Motor neuron (in vitro differentiated cells): Measurements from ENCODE around the gene GRHL3. TPM values are rescaled to one million over a fixed set of nuclear protein-coding genes. Genes with fewer than 3 reads are reported as not detected.

Experiments used
- ATAC-seq, 8 experiments: fragments of 200-7000 bp; cut with Tn5 transposase; replicated peaks in 6 of 8; 2 replicates each; pipeline ENCODE4 v1.8.0; 2021; ENCODE audit warnings: mild to moderate bottlenecking in 8 of 8, moderate library complexity in 8 of 8
- H3K27ac ChIP-seq, 2 donors: fragments of 250-450 bp; sonication (Bioruptor Pico); 2 replicates each; pipeline ENCODE4 v1.9.0; 2021; ENCODE audit warnings: antibody characterized with exemption in 2 of 2, mild to moderate bottlenecking in 2 of 2, moderate library complexity in 1 of 2
- H3K4me1 ChIP-seq, 2 donors: fragments of 250-450 bp; sonication (Bioruptor Pico); replicated peaks in 1 of 2; 2 replicates each; pipeline ENCODE4 v1.6.1; 2021; ENCODE audit warnings: antibody characterized with exemption in 2 of 2, mild to moderate bottlenecking in 2 of 2, moderate library complexity in 1 of 2
- H3K4me3 ChIP-seq, 5 donors: fragments of 250-450 bp; sonication (Bioruptor Pico); 2 replicates each; pipeline ENCODE4 v1.9.0; 2021; ENCODE audit warnings: antibody characterized with exemption in 5 of 5, mild to moderate bottlenecking in 5 of 5, moderate library complexity in 4 of 5
- WGBS, 10 experiments: fragments of 450-650 bp; shearing (Covaris generic); methylation state at CpG; one replicate each; pipeline ENCODE4 v1.0.0; 2022; 5-methylcytosine and 5-hydroxymethylcytosine counted together
- in situ Hi-C, 9 experiments: fragments of 400-800 bp; cut with MboI; loops; one replicate each; pipeline ENCODE4 v1.15.0; 2021; ENCODE audit warnings: low sequenced_read_pairs in 9 of 9, low pct_unique_long_range_greater_than_20kb in 2 of 9; ENCODE audit not compliant: unreplicated experiment in 9 of 9
- total RNA-seq, 8 experiments: library from RNA; unstranded; fragments of 300-600 nt; gene quantifications; 2 replicates each; pipeline versions ENCODE4 v1.2.3 to v1.2.4, GENCODE V29; 2022

The GRHL3 gene
- total RNA-seq, 8 experiments from 2014 or later: 0.05 to 1.1 (median 0.57) TPM; not detected in 1

- in situ Hi-C loops: no loop called here
- Histone ChIP-seq H3K4me3 (no peak overlapping the region), H3K4me1 (peaks cover 0 to 7% of the 10 kb centered on the region in 2 donors), H3K27ac (no peak overlapping the region)
- 71 to 100% (median 85%) methylated on average over 1 of the region's 1 CpG; no CpG with 5 or more reads in 6 of the 10 experiments for WGBS, 10 experiments
- ATAC-seq: peak in 4 of 8 experiments; percentile 44 to 90 (median 48)
Observed at GRCh38 chr1:24311741-24312140, 7.4 kb upstream of the GRHL3 start.

- Histone ChIP-seq H3K27ac (no peak overlapping the region), H3K4me1 (peaks cover 3 to 27% of the 10 kb centered on the region in 2 donors), H3K4me3 (no peak overlapping the region)
- in situ Hi-C loops: no loop called here
- 34 to 78% (median 58%) methylated on average over 1 to 6 of the region's 6 CpGs; no CpG with 5 or more reads in 1 of the 10 experiments for WGBS, 10 experiments
- no peak for ATAC-seq
Observed at GRCh38 chr1:24315391-24315790, 3.8 kb upstream of the GRHL3 start.

- Histone ChIP-seq H3K4me1 (peaks cover 8 to 28% of the 10 kb centered on the region in 2 donors), H3K27ac (no peak overlapping the region), H3K4me3 (no peak overlapping the region)
- 25 to 71% (median 40%) methylated on average over 1 to 3 of the region's 3 CpGs; no CpG with 5 or more reads in 5 of the 10 experiments for WGBS, 10 experiments
- ATAC-seq: peak in 1 of 8 experiments; percentile 16
- in situ Hi-C loops: no loop called here
Observed at GRCh38 chr1:24316645-24317044, 2.5 kb upstream of the GRHL3 start.

- no peak for ATAC-seq
- Histone ChIP-seq H3K4me3 (no peak overlapping the region), H3K27ac (no peak overlapping the region), H3K4me1 (peaks cover 10 to 28% of the 10 kb centered on the region in 2 donors)
- in situ Hi-C loops: no loop called here
- 60 to 100% (median 80%) methylated on average over 2 to 6 of the region's 6 CpGs; no CpG with 5 or more reads in 4 of the 10 experiments for WGBS, 10 experiments
Observed at GRCh38 chr1:24317081-24317480, 2.1 kb upstream of the GRHL3 start.

GRCh38 chr1:24317956-24318614 lies 1.1 kb upstream of the GRHL3 start:
- Histone ChIP-seq H3K4me3 (no peak overlapping the region), H3K4me1 (peaks cover 10 to 29% of the 10 kb centered on the region in 2 donors), H3K27ac (no peak overlapping the region)
- in situ Hi-C loops: no loop called here
- peak in 5 of 8 experiments; percentile 11 to 68 (median 17) for ATAC-seq
- WGBS, 10 experiments: 20 to 50% (median 33%) methylated on average over 1 to 2 of the region's 2 CpGs; no CpG with 5 or more reads in 5 of the 10 experiments

GRCh38 chr1:24318615-24319311 lies 394 bp upstream of the GRHL3 start:
- no peak overlapping the region for H3K4me3 ChIP-seq
- H3K27ac ChIP-seq: no peak overlapping the region
- in situ Hi-C loops: no loop called here
- peaks cover 10 to 29% of the 10 kb centered on the region in 2 donors for H3K4me1 ChIP-seq
- 0 to 87% (median 50%) methylated on average over 1 to 4 of the region's 5 CpGs; no CpG with 5 or more reads in 2 of the 10 experiments for WGBS, 10 experiments
- ATAC-seq: peak in 1 of 8 experiments; percentile 14

GRCh38 chr1:24319962-24320361 lies 805 bp downstream of the GRHL3 start:
- ATAC-seq: no peak
- Histone ChIP-seq H3K4me1 (peaks cover 10 to 29% of the 10 kb centered on the region in 2 donors), H3K4me3 (no peak overlapping the region), H3K27ac (no peak overlapping the region)
- in situ Hi-C loops: no loop called here
- WGBS, 10 experiments: 83 to 100% (median 100%) methylated on average over 1 of the region's 1 CpG; no CpG with 5 or more reads in 2 of the 10 experiments

GRCh38 chr1:24321126-24321525 lies 2.0 kb downstream of the GRHL3 start:
- Histone ChIP-seq H3K4me1 (peaks cover 10 to 29% of the 10 kb centered on the region in 2 donors), H3K4me3 (no peak overlapping the region), H3K27ac (no peak overlapping the region)
- in situ Hi-C loops: no loop called here
- ATAC-seq: no peak
- 58 to 100% (median 94%) methylated on average over 2 to 8 of the region's 8 CpGs; no CpG with 5 or more reads in 1 of the 10 experiments for WGBS, 10 experiments

GRCh38 chr1:24321697-24322469 lies 2.7 kb downstream of the GRHL3 start:
- peak; percentile 31 to 86 (median 75) for ATAC-seq
- H3K27ac ChIP-seq: no peak overlapping the region
- H3K4me3 ChIP-seq: peak overlapping the region; percentile 1 to 28 (median 22)
- in situ Hi-C loops: no loop called here
- WGBS, 10 experiments: 15 to 100% (median 31%) methylated on average over 3 to 43 of the region's 72 CpGs; no CpG with 5 or more reads in 4 of the 10 experiments
- peaks cover 10 to 29% of the 10 kb centered on the region in 2 donors for H3K4me1 ChIP-seq

- WGBS, 10 experiments: 15 to 81% (median 49%) methylated on average over 2 to 21 of the region's 33 CpGs; no CpG with 5 or more reads in 2 of the 10 experiments
- Histone ChIP-seq H3K4me1 (peaks cover 10 to 29% of the 10 kb centered on the region in 2 donors), H3K27ac (no peak overlapping the region), H3K4me3 (peak overlapping the region; percentile 1 to 28 (median 22))
- in situ Hi-C loops: no loop called here
- ATAC-seq: peak in 5 of 8 experiments; percentile 32 to 74 (median 63)
Observed at GRCh38 chr1:24322470-24323177, 3.5 kb downstream of the GRHL3 start.

GRCh38 chr1:24323281-24323680 lies 4.1 kb downstream of the GRHL3 start:
- Histone ChIP-seq H3K27ac (no peak overlapping the region), H3K4me1 (peaks cover 7 to 23% of the 10 kb centered on the region in 2 donors), H3K4me3 (no peak overlapping the region)
- ATAC-seq: no peak
- in situ Hi-C loops: no loop called here
- WGBS, 10 experiments: 68 to 100% (median 100%) methylated on average over 1 to 2 of the region's 2 CpGs; no CpG with 5 or more reads in 2 of the 10 experiments

GRCh38 chr1:24324903-24325302 lies 5.7 kb downstream of the GRHL3 start:
- Histone ChIP-seq H3K27ac (no peak overlapping the region), H3K4me3 (no peak overlapping the region), H3K4me1 (peaks cover 10 to 11% of the 10 kb centered on the region in 2 donors)
- in situ Hi-C loops: no loop called here
- 50 to 80% (median 68%) methylated on average over 2 to 5 of the region's 6 CpGs; no CpG with 5 or more reads in 4 of the 10 experiments for WGBS, 10 experiments
- ATAC-seq: peak in 2 of 8 experiments; percentile 63 to 66
